ENCODE results near the gene NR2F6. TPM values are rescaled to one million over a fixed set of nuclear protein-coding genes. Genes with fewer than 3 reads are reported as not detected.

NR2F6 gene
- total RNA-seq, 4 donors from 2014 or later = 64.9 to 95.8 (median 72.0) TPM

- no peaks in the 10 kb centered on the region for H3K9me3 ChIP-seq
- H3K36me3 ChIP-seq = peaks cover 0 to 6% of the 10 kb centered on the region in 2 donors
- TF ChIP-seq CTCF (IDR thresholded peaks at IDR 0.05 in 4 of 5, conservative IDR thresholded peaks at IDR 0.05 in 1 of 5) (no peak), POLR2A (IDR thresholded peaks at IDR 0.05) (no peak)
- peaks cover 4 to 11% of the 10 kb centered on the region in 2 donors for H3K4me1 ChIP-seq
- intact Hi-C loops (cut with DNase I; ENCODE audit: low total_unique reads) (no loop called here), in situ Hi-C loops (cut with MboI; ENCODE audit: low sequenced_read_pairs in 4 of 4) (loop anchor here in 3 of 4 donors (5.0 to 25.0 kb wide), 3 partner anchors 79 to 521 kb away; no protein-coding TSS in a partner anchor)
- ATAC-seq = no peak
- H3K4me3 ChIP-seq = no peak overlapping the region
- H3K27me3 ChIP-seq = peaks cover 16% of the 10 kb centered on the region in 3 donors
- H3K27ac ChIP-seq = no peak overlapping the region
- no peak for DNase-seq
Observed at GRCh38 chr19:17283504-17283996, 37.8 kb upstream of the NR2F6 start.

- intact Hi-C loops (cut with DNase I; ENCODE audit: low total_unique reads) = loop anchor here (1.0 kb wide), 3 partner anchors 21 to 215 kb away; no protein-coding TSS in a partner anchor
- ATAC-seq (peak; percentile 85 to 89), DNase-seq (peak; percentile 61 to 74)
- no peak for TF ChIP-seq POLR2A (IDR thresholded peaks at IDR 0.05)
- peak; percentile 79 to 96 (median 94) for TF ChIP-seq CTCF (IDR thresholded peaks at IDR 0.05 in 4 of 5, conservative IDR thresholded peaks at IDR 0.05 in 1 of 5)
- Histone ChIP-seq H3K27me3 (peaks cover 16% of the 10 kb centered on the region in 3 donors), H3K9me3 (no peaks in the 10 kb centered on the region), H3K36me3 (peaks cover 0 to 13% of the 10 kb centered on the region in 2 donors), H3K27ac (no peak overlapping the region), H3K4me1 (peaks cover 4 to 11% of the 10 kb centered on the region in 2 donors), H3K4me3 (peak overlapping the region; percentile 22 to 52 (median 44))
- in situ Hi-C loops (cut with MboI; ENCODE audit: low sequenced_read_pairs in 4 of 4) = loop anchor here in 3 of 4 donors (5.0 to 25.0 kb wide), 3 partner anchors 78 to 520 kb away; no protein-coding TSS in a partner anchor
Observed at GRCh38 chr19:17282488-17283125, 36.9 kb upstream of the NR2F6 start.

- H3K36me3 ChIP-seq = peaks cover 0 to 16% of the 10 kb centered on the region in 2 donors
- peaks cover 16% of the 10 kb centered on the region in 3 donors for H3K27me3 ChIP-seq
- intact Hi-C loops (cut with DNase I; ENCODE audit: low total_unique reads) = loop anchor here (1.0 kb wide), 3 partner anchors 20 to 214 kb away; no protein-coding TSS in a partner anchor
- TF ChIP-seq CTCF (IDR thresholded peaks at IDR 0.05 in 4 of 5, conservative IDR thresholded peaks at IDR 0.05 in 1 of 5) (no peak), POLR2A (IDR thresholded peaks at IDR 0.05) (no peak)
- in situ Hi-C loops (cut with MboI; ENCODE audit: low sequenced_read_pairs in 4 of 4) = loop anchor here in 3 of 4 donors (5.0 to 25.0 kb wide), 3 partner anchors 77 to 519 kb away; no protein-coding TSS in a partner anchor
- no peak within 1 kb of the TSS for H3K27ac ChIP-seq
- no peak for ATAC-seq
- peaks cover 4 to 11% of the 10 kb centered on the region in 2 donors for H3K4me1 ChIP-seq
- H3K9me3 ChIP-seq = no peaks in the 10 kb centered on the region
- H3K4me3 ChIP-seq = peak within 1 kb of the TSS; percentile 22 to 52 (median 44)
- no peak for DNase-seq
Observed at GRCh38 chr19:17281391-17282304, 35.9 kb upstream of the NR2F6 start, which contains the start of gene ANKLE1. ANKLE1 (plus strand) TSS chr19:17281901; CDS start chr19:17281921, 20 bp downstream.

- Histone ChIP-seq H3K4me3 (no peak overlapping the region), H3K9me3 (no peaks in the 10 kb centered on the region), H3K27me3 (peaks cover 16% of the 10 kb centered on the region in 3 donors), H3K4me1 (peaks cover 4 to 11% of the 10 kb centered on the region in 2 donors), H3K36me3 (peaks cover 0 to 38% of the 10 kb centered on the region in 2 donors), H3K27ac (no peak overlapping the region)
- in situ Hi-C loops (cut with MboI; ENCODE audit: low sequenced_read_pairs in 4 of 4) = loop anchor here in 3 of 4 donors (5.0 to 25.0 kb wide), 2 partner anchors 212 to 517 kb away; no protein-coding TSS in a partner anchor
- no peak for ATAC-seq
- DNase-seq = no peak
- intact Hi-C loops (cut with DNase I; ENCODE audit: low total_unique reads) = loop anchor here (10.0 kb wide), 1 partner anchor 475 kb away; no protein-coding TSS in a partner anchor
- no peak for TF ChIP-seq CTCF (IDR thresholded peaks at IDR 0.05 in 4 of 5, conservative IDR thresholded peaks at IDR 0.05 in 1 of 5)
- no peak for TF ChIP-seq POLR2A (IDR thresholded peaks at IDR 0.05)
Observed at GRCh38 chr19:17279436-17279835, 33.7 kb upstream of the NR2F6 start.

All from gastrocnemius medialis (tissue), 4 donors.